Stimulated activated CD4-positive, alpha-beta T cell treated with anti-CD3 and anti-CD28 coated beads, Interleukin-2, amount 100 ng/mL, for 4 hours (primary cell): ENCODE results near the gene CD300LG.
"Not testable (repeated sequence)": the region's sequence is repeated elsewhere in the genome, so short reads cannot be mapped to it uniquely, and the experiment has no call there.

ENCODE experiments used
- DNase-seq: peaks from one replicate; pipeline ENCODE4 v3.0.0-alpha.2; 2020; ENCODE audit warnings: low read depth

The CD300LG gene

GRCh38 chr17:43879723-43880419 is 32.9 kb downstream of the CD300LG start:
- DNase-seq: no peak

GRCh38 chr17:43880420-43880991 is 33.5 kb downstream of the CD300LG start:
- DNase-seq: peak; percentile 8

- no peak for DNase-seq
These were observed 34.2 kb downstream of the CD300LG start for GRCh38 chr17:43881181-43881580.

GRCh38 chr17:43881758-43882505 is 35.0 kb downstream of the CD300LG start:
- DNase-seq: no peak

GRCh38 chr17:43882761-43883415 is 35.9 kb downstream of the CD300LG start:
- no peak for DNase-seq

GRCh38 chr17:43888548-43888947 is 41.6 kb downstream of the CD300LG start:
- DNase-seq: no peak

GRCh38 chr17:43890240-43890639 is 43.3 kb downstream of the CD300LG start:
- DNase-seq: no peak

- no peak for DNase-seq
These were observed 45.1 kb downstream of the CD300LG start for GRCh38 chr17:43891851-43892646.

GRCh38 chr17:43892647-43892952 is 45.6 kb downstream of the CD300LG start:
- DNase-seq: no peak

- DNase-seq: not testable (repeated sequence)
These were observed 47.5 kb downstream of the CD300LG start for GRCh38 chr17:43894494-43894893.

GRCh38 chr17:43897831-43898230 is 50.9 kb downstream of the CD300LG start:
- DNase-seq: no peak

GRCh38 chr17:43898446-43898845 is 51.5 kb downstream of the CD300LG start:
- no peak for DNase-seq

GRCh38 chr17:43900183-43900857 is 53.3 kb downstream of the CD300LG start:
- DNase-seq: peak; percentile 73

GRCh38 chr17:43900858-43901754 is 54.1 kb downstream of the CD300LG start:
- no peak for DNase-seq

- no peak for DNase-seq
These were observed 55.0 kb downstream of the CD300LG start for GRCh38 chr17:43901861-43902589.

GRCh38 chr17:43905400-43905984 is 58.5 kb downstream of the CD300LG start:
- DNase-seq: no peak

- no peak for DNase-seq
These were observed 59.2 kb downstream of the CD300LG start for GRCh38 chr17:43905985-43906852.

- DNase-seq: no peak
These were observed 60.0 kb downstream of the CD300LG start for GRCh38 chr17:43906951-43907424.
